ENCODE data around the gene KCNG1.

The KCNG1 gene

GRCh38 chr20:51012357-51012756 lies 10.6 kb downstream of the KCNG1 start:
- Histone ChIP-seq H2AFZ (ENCODE audit: low read length) (no peak overlapping the region), H3K18ac (ENCODE audit: low read length) (no peak overlapping the region), H4K8ac (ENCODE audit: low read depth, low read length) (no peak overlapping the region), H2BK12ac (ENCODE audit: low read length) (no peak overlapping the region), H3K4ac (ENCODE audit: low read length) (no peak overlapping the region), H3K4me3 (ENCODE audit: low read length in 2 of 2) (no peak overlapping the region), H2AK5ac (ENCODE audit: low read depth, low read length) (no peak overlapping the region), H3K4me2 (ENCODE audit: insufficient read depth, low read length, poor library complexity, severe bottlenecking) (no peak overlapping the region), H3K36me3 (replicated peaks in 1 of 2; ENCODE audit: control insufficient read depth in 2 of 2, insufficient read depth in 2 of 2, low read length in 2 of 2) (no peaks in the 10 kb centered on the region), H3K9ac (ENCODE audit: low read depth, low read length, poor library complexity) (no peak overlapping the region), H2BK120ac (ENCODE audit: low read depth, low read length) (no peak overlapping the region), H2BK5ac (ENCODE audit: low read length) (no peak overlapping the region), H3K79me1 (ENCODE audit: low read depth, low read length) (no peaks in the 10 kb centered on the region), H3K23ac (ENCODE audit: low read depth, low read length, poor library complexity) (no peak overlapping the region), H4K91ac (ENCODE audit: low read depth, low read length, poor library complexity) (no peak overlapping the region), H3K14ac (ENCODE audit: low read length) (no peak overlapping the region), H2BK15ac (ENCODE audit: low read length) (no peak overlapping the region), H3K27me3 (ENCODE audit: control insufficient read depth in 3 of 3, insufficient read depth in 3 of 3, low read depth in 1 of 3, low read length in 3 of 3) (no peaks in the 10 kb centered on the region), H3K27ac (replicated peaks; ENCODE audit: low read length) (no peak overlapping the region), H3K4me1 (ENCODE audit: control insufficient read depth in 2 of 2, insufficient read depth in 1 of 2, low read depth in 1 of 2, low read length in 2 of 2) (peaks cover 3 to 22% of the 10 kb centered on the region in 2 donors), H3K9me3 (replicated peaks in 1 of 2; ENCODE audit: control insufficient read depth in 2 of 2, insufficient read depth in 1 of 2, low read depth in 1 of 2, low read length in 2 of 2) (no peaks in the 10 kb centered on the region)
- DNase-seq (ENCODE audit: low spot score) = no peak
- no CpG with 5 or more reads among the region's 3 CpGs for WGBS, 2 donors (ENCODE audit: extremely low coverage in 2 of 2, insufficient read length in 2 of 2, insufficient replicate concordance in 1 of 2)

GRCh38 chr20:51011479-51011878 lies 11.4 kb downstream of the KCNG1 start:
- H2BK5ac ChIP-seq (ENCODE audit: low read length) = no peak overlapping the region
- H3K27ac ChIP-seq (replicated peaks; ENCODE audit: low read length) = no peak overlapping the region
- H3K36me3 ChIP-seq (replicated peaks in 1 of 2; ENCODE audit: control insufficient read depth in 2 of 2, insufficient read depth in 2 of 2, low read length in 2 of 2) = no peaks in the 10 kb centered on the region
- DNase-seq (ENCODE audit: low spot score) = no peak
- H3K9me3 ChIP-seq (replicated peaks in 1 of 2; ENCODE audit: control insufficient read depth in 2 of 2, insufficient read depth in 1 of 2, low read depth in 1 of 2, low read length in 2 of 2) = no peaks in the 10 kb centered on the region
- H2BK120ac ChIP-seq (ENCODE audit: low read depth, low read length) = no peak overlapping the region
- no peak overlapping the region for H3K18ac ChIP-seq (ENCODE audit: low read length)
- no peak overlapping the region for H3K14ac ChIP-seq (ENCODE audit: low read length)
- H3K4ac ChIP-seq (ENCODE audit: low read length) = no peak overlapping the region
- H2BK15ac ChIP-seq (ENCODE audit: low read length) = no peak overlapping the region
- H4K91ac ChIP-seq (ENCODE audit: low read depth, low read length, poor library complexity) = no peak overlapping the region
- no peaks in the 10 kb centered on the region for H3K27me3 ChIP-seq (ENCODE audit: control insufficient read depth in 3 of 3, insufficient read depth in 3 of 3, low read depth in 1 of 3, low read length in 3 of 3)
- no peak overlapping the region for H4K8ac ChIP-seq (ENCODE audit: low read depth, low read length)
- no peak overlapping the region for H2AK5ac ChIP-seq (ENCODE audit: low read depth, low read length)
- H3K79me1 ChIP-seq (ENCODE audit: low read depth, low read length) = no peaks in the 10 kb centered on the region
- H3K9ac ChIP-seq (ENCODE audit: low read depth, low read length, poor library complexity) = no peak overlapping the region
- H3K4me2 ChIP-seq (ENCODE audit: insufficient read depth, low read length, poor library complexity, severe bottlenecking) = no peak overlapping the region
- peaks cover 3 to 22% of the 10 kb centered on the region in 2 donors for H3K4me1 ChIP-seq (ENCODE audit: control insufficient read depth in 2 of 2, insufficient read depth in 1 of 2, low read depth in 1 of 2, low read length in 2 of 2)
- WGBS, 2 donors (ENCODE audit: extremely low coverage in 2 of 2, insufficient read length in 2 of 2, insufficient replicate concordance in 1 of 2) = no CpG with 5 or more reads among the region's 4 CpGs
- H2BK12ac ChIP-seq (ENCODE audit: low read length) = no peak overlapping the region
- no peak overlapping the region for H2AFZ ChIP-seq (ENCODE audit: low read length)
- no peak overlapping the region for H3K4me3 ChIP-seq (ENCODE audit: low read length in 2 of 2)
- H3K23ac ChIP-seq (ENCODE audit: low read depth, low read length, poor library complexity) = no peak overlapping the region

- Histone ChIP-seq H4K8ac (ENCODE audit: low read depth, low read length) (no peak overlapping the region), H2BK5ac (ENCODE audit: low read length) (no peak overlapping the region), H3K36me3 (replicated peaks in 1 of 2; ENCODE audit: control insufficient read depth in 2 of 2, insufficient read depth in 2 of 2, low read length in 2 of 2) (no peaks in the 10 kb centered on the region), H3K4ac (ENCODE audit: low read length) (no peak overlapping the region), H3K23ac (ENCODE audit: low read depth, low read length, poor library complexity) (no peak overlapping the region), H3K27ac (replicated peaks; ENCODE audit: low read length) (no peak overlapping the region), H2BK120ac (ENCODE audit: low read depth, low read length) (no peak overlapping the region), H3K9me3 (replicated peaks in 1 of 2; ENCODE audit: control insufficient read depth in 2 of 2, insufficient read depth in 1 of 2, low read depth in 1 of 2, low read length in 2 of 2) (no peaks in the 10 kb centered on the region), H3K9ac (ENCODE audit: low read depth, low read length, poor library complexity) (no peak overlapping the region), H3K18ac (ENCODE audit: low read length) (no peak overlapping the region), H3K27me3 (ENCODE audit: control insufficient read depth in 3 of 3, insufficient read depth in 3 of 3, low read depth in 1 of 3, low read length in 3 of 3) (no peaks in the 10 kb centered on the region), H3K4me3 (ENCODE audit: low read length in 2 of 2) (no peak overlapping the region), H3K4me2 (ENCODE audit: insufficient read depth, low read length, poor library complexity, severe bottlenecking) (no peak overlapping the region), H2BK15ac (ENCODE audit: low read length) (no peak overlapping the region), H3K4me1 (ENCODE audit: control insufficient read depth in 2 of 2, insufficient read depth in 1 of 2, low read depth in 1 of 2, low read length in 2 of 2) (peaks cover 3 to 22% of the 10 kb centered on the region in 2 donors), H2BK12ac (ENCODE audit: low read length) (no peak overlapping the region), H2AK5ac (ENCODE audit: low read depth, low read length) (no peak overlapping the region), H3K14ac (ENCODE audit: low read length) (no peak overlapping the region), H4K91ac (ENCODE audit: low read depth, low read length, poor library complexity) (no peak overlapping the region), H3K79me1 (ENCODE audit: low read depth, low read length) (no peaks in the 10 kb centered on the region), H2AFZ (ENCODE audit: low read length) (no peak overlapping the region)
- no peak for DNase-seq (ENCODE audit: low spot score)
- WGBS, 2 donors (ENCODE audit: extremely low coverage in 2 of 2, insufficient read length in 2 of 2, insufficient replicate concordance in 1 of 2) = no CpG with 5 or more reads among the region's 3 CpGs
These were observed 12.0 kb downstream of the KCNG1 start for GRCh38 chr20:51010932-51011331.

GRCh38 chr20:51010043-51010365 lies 12.9 kb downstream of the KCNG1 start:
- Histone ChIP-seq H3K23ac (ENCODE audit: low read depth, low read length, poor library complexity) (peak overlapping the region; percentile 23), H4K91ac (ENCODE audit: low read depth, low read length, poor library complexity) (no peak overlapping the region), H2BK15ac (ENCODE audit: low read length) (no peak overlapping the region), H3K79me1 (ENCODE audit: low read depth, low read length) (no peaks in the 10 kb centered on the region), H2AFZ (ENCODE audit: low read length) (no peak overlapping the region), H4K8ac (ENCODE audit: low read depth, low read length) (no peak overlapping the region), H3K4ac (ENCODE audit: low read length) (peak overlapping the region; percentile 24), H3K4me1 (ENCODE audit: control insufficient read depth in 2 of 2, insufficient read depth in 1 of 2, low read depth in 1 of 2, low read length in 2 of 2) (peaks cover 2 to 18% of the 10 kb centered on the region in 2 donors), H2BK12ac (ENCODE audit: low read length) (no peak overlapping the region), H3K4me2 (ENCODE audit: insufficient read depth, low read length, poor library complexity, severe bottlenecking) (no peak overlapping the region), H2BK120ac (ENCODE audit: low read depth, low read length) (no peak overlapping the region), H3K18ac (ENCODE audit: low read length) (peak overlapping the region; percentile 2), H3K36me3 (replicated peaks in 1 of 2; ENCODE audit: control insufficient read depth in 2 of 2, insufficient read depth in 2 of 2, low read length in 2 of 2) (no peaks in the 10 kb centered on the region), H3K27ac (replicated peaks; ENCODE audit: low read length) (no peak overlapping the region), H3K9me3 (replicated peaks in 1 of 2; ENCODE audit: control insufficient read depth in 2 of 2, insufficient read depth in 1 of 2, low read depth in 1 of 2, low read length in 2 of 2) (no peaks in the 10 kb centered on the region), H2BK5ac (ENCODE audit: low read length) (no peak overlapping the region), H3K9ac (ENCODE audit: low read depth, low read length, poor library complexity) (no peak overlapping the region), H2AK5ac (ENCODE audit: low read depth, low read length) (no peak overlapping the region), H3K4me3 (ENCODE audit: low read length in 2 of 2) (no peak overlapping the region), H3K27me3 (ENCODE audit: control insufficient read depth in 3 of 3, insufficient read depth in 3 of 3, low read depth in 1 of 3, low read length in 3 of 3) (no peaks in the 10 kb centered on the region), H3K14ac (ENCODE audit: low read length) (no peak overlapping the region)
- DNase-seq (ENCODE audit: low spot score) = no peak
- no CpG with 5 or more reads among the region's 33 CpGs for WGBS, 2 donors (ENCODE audit: extremely low coverage in 2 of 2, insufficient read length in 2 of 2, insufficient replicate concordance in 1 of 2)

Measured in neuronal stem cell (in vitro differentiated cells).